ENCODE data around the gene ADTRP.
"Not testable (repeated sequence)": the region's sequence is repeated elsewhere in the genome, so short reads cannot be mapped to it uniquely, and the experiment has no call there.

Gene ADTRP

DNA sequence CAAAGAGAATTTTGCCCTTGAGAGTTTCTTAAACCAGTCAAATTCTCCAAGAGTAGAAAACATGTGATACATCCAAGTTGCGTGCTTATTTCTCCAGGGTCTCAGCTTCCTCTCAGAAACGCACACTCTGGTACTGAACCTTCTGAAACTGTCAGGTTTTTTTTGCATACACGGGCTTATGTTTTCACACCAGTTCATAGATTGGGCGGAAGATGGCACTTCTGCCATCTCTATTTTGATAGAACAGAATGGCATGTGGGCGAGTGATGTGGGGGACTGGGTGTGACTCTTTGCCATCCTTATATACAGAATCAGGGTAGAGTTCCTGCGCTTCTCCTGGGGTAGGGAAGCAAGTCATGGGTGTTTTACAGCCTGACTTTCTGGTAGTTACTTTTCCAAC, 56.4 kb downstream of the ADTRP start:
- no peak for DNase-seq

- no peak for DNase-seq
Observed at GRCh38 chr6:11718463-11718862, 60.1 kb downstream of the ADTRP start.

DNA sequence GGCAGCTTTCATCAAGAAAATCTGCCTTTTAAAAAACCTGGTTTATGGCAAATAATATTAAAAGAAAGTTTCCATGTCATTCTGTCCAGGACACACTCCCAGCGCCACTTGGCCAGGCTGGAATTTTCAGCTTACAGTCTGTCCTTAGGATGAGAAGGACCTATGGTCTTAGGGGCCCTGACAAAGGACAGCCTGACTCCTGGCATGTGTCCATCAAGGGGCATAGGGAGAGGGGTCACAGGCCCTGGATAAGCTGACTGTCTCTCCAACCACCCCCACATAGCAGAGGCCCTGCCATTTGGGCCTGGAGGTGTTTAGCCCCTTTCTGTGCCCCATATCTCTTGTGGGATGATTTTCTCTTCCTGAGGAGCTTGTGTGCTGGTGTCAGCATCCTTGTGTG, 60.6 kb downstream of the ADTRP start:
- DNase-seq, result no peak

DNA sequence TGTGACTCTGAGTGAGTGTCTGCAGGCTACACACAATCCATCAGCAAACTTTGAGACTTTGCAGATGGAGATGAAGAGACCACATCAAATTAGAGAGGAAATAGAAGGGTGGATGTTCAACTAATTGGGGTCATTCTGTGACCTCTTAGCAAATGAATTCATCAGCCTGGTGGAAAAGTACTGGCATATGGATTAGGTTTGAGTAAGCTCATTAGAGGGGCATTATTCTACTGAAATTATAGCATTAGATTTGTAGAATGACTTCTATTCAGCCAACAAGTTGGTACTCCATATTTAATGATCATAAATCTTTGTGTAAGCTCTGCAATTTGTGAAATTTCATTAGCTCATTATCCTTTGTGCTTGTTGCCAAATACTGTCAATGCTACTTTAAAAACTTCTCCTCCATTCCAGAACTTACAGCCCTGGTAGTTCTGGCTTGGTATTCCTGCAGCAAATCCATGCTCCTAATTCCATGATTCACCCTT, 63.8 kb downstream of the ADTRP start:
- no peak for DNase-seq

- no peak for DNase-seq
Observed at GRCh38 chr6:11714116-11714797, 64.3 kb downstream of the ADTRP start.

GRCh38 chr6:11712760-11713159, 65.8 kb downstream of the ADTRP start:
- no peak for DNase-seq

DNA sequence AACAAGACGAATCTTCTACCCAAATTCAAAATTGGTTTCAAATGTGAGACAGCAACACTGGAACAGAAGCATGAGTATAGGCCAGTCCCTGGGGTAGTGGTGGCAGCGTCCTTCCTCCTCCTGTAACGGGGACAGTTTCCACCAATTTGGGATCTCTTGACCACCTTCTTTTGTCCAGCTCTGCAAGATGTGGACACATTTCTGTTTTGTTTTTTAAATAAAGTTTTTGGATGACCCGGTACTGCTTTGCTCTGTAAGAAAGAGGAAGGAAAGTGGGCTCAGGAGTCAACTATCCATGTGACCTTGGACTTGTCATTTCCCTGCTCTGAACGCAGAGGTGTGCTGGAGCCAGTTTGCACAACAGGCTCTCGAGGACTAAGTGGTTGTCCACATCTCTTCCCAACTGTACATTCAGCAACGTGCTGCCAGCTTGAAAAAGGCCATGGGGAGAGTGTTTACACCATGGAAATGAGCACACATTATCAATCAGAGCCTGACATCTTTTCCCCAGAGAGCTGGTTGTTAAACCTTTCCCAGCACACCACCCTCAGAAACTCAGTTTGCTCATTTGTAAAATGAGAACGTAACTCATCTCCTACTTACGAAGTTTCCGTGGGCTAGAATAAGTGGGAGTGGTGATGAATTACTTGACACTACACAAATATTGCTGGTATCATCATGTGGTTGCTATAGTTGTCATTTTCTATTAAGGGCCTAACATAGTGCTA, 66.5 kb downstream of the ADTRP start:
- DNase-seq, result no peak

DNA sequence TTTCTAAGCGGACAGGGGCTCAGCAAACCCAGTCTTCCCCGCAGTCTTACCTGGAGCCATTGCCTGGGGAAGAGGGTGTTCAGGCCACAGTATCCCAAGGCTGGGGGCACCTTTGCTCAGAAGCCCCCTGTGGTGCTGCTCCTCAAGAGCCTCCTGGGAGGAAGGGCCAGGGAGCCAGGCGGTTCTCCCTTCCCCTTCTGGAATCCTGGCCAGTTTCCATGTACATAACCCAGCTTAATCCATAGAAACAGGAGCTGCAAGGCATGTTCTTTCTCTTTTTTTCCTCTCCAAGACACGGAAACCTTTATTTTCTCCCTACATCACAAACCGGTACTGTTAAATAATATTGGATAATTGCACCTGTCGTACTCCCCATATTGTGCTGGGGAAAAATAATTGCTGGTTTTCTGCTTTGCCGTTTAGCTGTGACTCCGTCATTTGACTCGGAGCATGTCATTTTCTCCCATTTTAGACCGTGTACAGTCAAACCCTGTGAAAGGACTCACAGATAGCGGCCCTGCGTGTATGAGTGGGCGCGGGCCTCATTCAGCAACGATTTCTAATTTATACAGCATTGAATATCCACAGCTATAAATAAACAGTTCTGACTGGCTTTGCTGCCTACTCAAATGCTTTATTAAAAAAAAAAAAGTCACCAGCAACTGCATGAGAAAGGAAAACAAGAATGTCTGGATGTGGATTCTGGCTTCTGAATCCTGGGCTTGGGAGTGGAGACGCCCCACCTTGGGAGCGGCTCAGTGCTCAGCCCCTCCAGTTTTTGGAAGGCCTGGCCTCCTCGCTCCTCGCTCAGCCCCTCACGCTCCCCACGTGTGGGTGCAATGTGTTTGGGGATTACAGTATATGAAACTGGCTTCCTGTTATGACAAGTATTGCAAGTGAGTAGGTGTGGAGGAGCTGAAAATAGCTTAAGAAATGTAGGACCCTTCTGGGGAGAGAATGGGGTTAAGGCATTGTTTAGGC, 67.3 kb downstream of the ADTRP start:
- DNase-seq, result no peak

- no peak for DNase-seq
Observed at GRCh38 chr6:11710311-11710761, 68.3 kb downstream of the ADTRP start.

- DNase-seq, result no peak
Observed at GRCh38 chr6:11706171-11706570, 72.4 kb downstream of the ADTRP start.

- no peak for DNase-seq
Observed at GRCh38 chr6:11705483-11705882, 73.1 kb downstream of the ADTRP start.

- DNase-seq, result no peak
Observed at GRCh38 chr6:11705069-11705468, 73.5 kb downstream of the ADTRP start.

GRCh38 chr6:11703725-11704124, 74.9 kb downstream of the ADTRP start:
- DNase-seq, result no peak

DNA sequence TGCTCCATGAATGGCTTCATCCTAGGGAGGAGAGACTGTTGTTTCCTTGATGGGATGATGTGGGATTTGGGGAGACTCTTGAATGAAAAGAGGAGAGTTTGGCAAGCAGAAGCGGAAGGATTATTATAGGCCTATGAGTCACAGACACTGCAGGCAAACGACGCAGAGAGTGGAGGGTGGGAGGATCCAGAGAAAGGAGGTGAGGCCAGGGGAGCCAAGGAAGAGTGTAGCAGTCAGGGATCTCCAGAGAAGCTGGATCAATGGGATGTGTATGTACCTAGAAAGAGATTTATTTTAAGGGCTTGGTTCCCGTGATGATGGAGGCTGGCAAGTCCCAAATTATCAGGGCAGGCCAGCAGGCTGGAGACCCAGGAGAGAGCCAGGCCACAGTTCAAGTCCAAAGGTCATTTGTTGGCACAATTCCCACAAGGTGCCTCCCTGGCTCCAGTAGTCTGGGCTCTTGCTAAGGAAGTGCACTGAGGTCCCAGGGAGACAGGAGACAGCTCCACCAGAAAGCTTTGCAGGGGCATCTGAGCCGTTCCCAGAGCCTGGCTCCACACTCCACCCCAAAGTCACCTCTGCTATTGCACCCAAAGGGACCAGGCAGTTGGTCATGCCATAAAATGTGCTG, 76.0 kb downstream of the ADTRP start:
- DNase-seq, result no peak

GRCh38 chr6:11702089-11702488, 76.5 kb downstream of the ADTRP start:
- no peak for DNase-seq

- DNase-seq, result no peak
Observed at GRCh38 chr6:11701573-11701972, 77.0 kb downstream of the ADTRP start.

- peak; percentile 49 for DNase-seq
Observed at GRCh38 chr6:11700118-11700718, 78.4 kb downstream of the ADTRP start.

GRCh38 chr6:11699576-11699975, 79.0 kb downstream of the ADTRP start:
- DNase-seq, result no peak

GRCh38 chr6:11692451-11693376, 85.9 kb downstream of the ADTRP start:
- no peak for DNase-seq

GRCh38 chr6:11689847-11690246, 88.8 kb downstream of the ADTRP start:
- DNase-seq, result no peak

GRCh38 chr6:11689400-11689799, 89.2 kb downstream of the ADTRP start:
- not testable (repeated sequence) for DNase-seq
